M059J (cell line): ENCODE data around the gene SYT13. TPM values are rescaled to one million over a fixed set of nuclear protein-coding genes. Genes with fewer than 3 reads are reported as not detected.
"Not testable (repeated sequence)": the region's sequence is repeated elsewhere in the genome, so short reads cannot be mapped to it uniquely, and the experiment has no call there.

Experiments used
- DNase-seq: peaks from one replicate; pipeline ENCODE4 v3.0.0-alpha.2; 2012; ENCODE audit warnings: low read depth
- total RNA-seq: library from RNA; depleted of rRNA; stranded (reverse); fragments of >200 nt; shearing (Covaris generic); gene quantifications from 2 replicates; pipeline ENCODE4 v1.2.3, GENCODE V29; 2014

Gene SYT13
- total RNA-seq, 1 experiment from 2014 or later: 7.2 TPM

GRCh38 chr11:45272701-45273100 lies 13.4 kb downstream of the SYT13 start:
- DNase-seq: no peak

- no peak for DNase-seq
These were observed 15.0 kb downstream of the SYT13 start for GRCh38 chr11:45270946-45271716.

GRCh38 chr11:45269678-45270077 lies 16.5 kb downstream of the SYT13 start:
- no peak for DNase-seq

- DNase-seq: peak; percentile 31
These were observed 18.4 kb downstream of the SYT13 start for GRCh38 chr11:45267652-45268299.

- no peak for DNase-seq
These were observed 19.1 kb downstream of the SYT13 start for GRCh38 chr11:45267052-45267451.

GRCh38 chr11:45266676-45267020 lies 19.5 kb downstream of the SYT13 start:
- DNase-seq: no peak

GRCh38 chr11:45265969-45266675 lies 20.0 kb downstream of the SYT13 start:
- no peak for DNase-seq

- DNase-seq: peak; percentile 96
These were observed 21.2 kb downstream of the SYT13 start for GRCh38 chr11:45264839-45265515.

- no peak for DNase-seq
These were observed 22.4 kb downstream of the SYT13 start for GRCh38 chr11:45263773-45264172.

- DNase-seq: peak; percentile 81
These were observed 23.2 kb downstream of the SYT13 start for GRCh38 chr11:45262900-45263299.

- peak; percentile 47 for DNase-seq
These were observed 26.1 kb downstream of the SYT13 start for GRCh38 chr11:45260071-45260470.

- peak; percentile 98 for DNase-seq
These were observed 26.5 kb downstream of the SYT13 start for GRCh38 chr11:45259592-45259991.

GRCh38 chr11:45258982-45259530 lies 27.1 kb downstream of the SYT13 start:
- DNase-seq: no peak

GRCh38 chr11:45254070-45254469 lies 32.1 kb downstream of the SYT13 start:
- peak; percentile 60 for DNase-seq

- no peak for DNase-seq
These were observed 32.5 kb downstream of the SYT13 start for GRCh38 chr11:45253640-45254039.

GRCh38 chr11:45252877-45253276 lies 33.3 kb downstream of the SYT13 start:
- peak; percentile 52 for DNase-seq

- DNase-seq: peak; percentile 47
These were observed 33.8 kb downstream of the SYT13 start for GRCh38 chr11:45252134-45252856.

GRCh38 chr11:45250035-45250718 lies 36.0 kb downstream of the SYT13 start:
- no peak for DNase-seq

GRCh38 chr11:45249372-45249771 lies 36.8 kb downstream of the SYT13 start:
- not testable (repeated sequence) for DNase-seq

GRCh38 chr11:45248501-45249011 lies 37.6 kb downstream of the SYT13 start:
- DNase-seq: no peak
